A673 (cell line): Measurements from ENCODE around the gene LIMS2. TPM values are rescaled to one million over a fixed set of nuclear protein-coding genes. Genes with fewer than 3 reads are reported as not detected.

ENCODE experiments used
- BruUV-seq: library from RNA; stranded (reverse); fragments of 400-500 nt; replicated peaks from 2 replicates; lab custom pipeline; 2021; lab: Mats Ljungman, UMichigan
- CTCF ChIA-PET: fragments of 300-600 bp; sonication (Branson Sonifier 250); formaldehyde crosslinking; loops from one replicate; lab custom pipeline; 2022; ENCODE audit warnings: antibody characterized with exemption; lab: Charles Lee
- POLR2A ChIA-PET: fragments of 300-600 bp; sonication (Branson Sonifier 250); formaldehyde crosslinking; loops from one replicate; lab custom pipeline; 2022; ENCODE audit warnings: antibody characterized with exemption; ENCODE audit not compliant: low non-redundant PET; lab: Charles Lee
- DNase-seq: peaks from one replicate; pipeline ENCODE4 v3.0.0-alpha.2; 2015; ENCODE audit warnings: low spot score
- H3K27ac ChIP-seq: fragments of 200-600 bp; sonication (generic); 2 replicates; pipeline ENCODE4 v1.5.1; 2016; ENCODE audit warnings: mixed run types, low read depth, mild to moderate bottlenecking, mixed read lengths, antibody characterized with exemption, low read length; ENCODE audit not compliant: poor library complexity, severe bottlenecking
- H3K27me3 ChIP-seq: fragments of 200-600 bp; sonication (generic); replicated peaks from 2 replicates; pipeline ENCODE4 v1.6.1; 2017; ENCODE audit warnings: mixed run types, low read depth, mild to moderate bottlenecking, mixed read lengths, antibody characterized with exemption, low read length; ENCODE audit not compliant: insufficient read depth, poor library complexity
- H3K36me3 ChIP-seq: fragments of 200-600 bp; sonication (generic); 2 replicates; pipeline ENCODE4 v1.6.1; 2016; ENCODE audit warnings: mixed run types, mild to moderate bottlenecking, mixed read lengths, antibody characterized with exemption, low read length; ENCODE audit not compliant: insufficient read depth, poor library complexity, severe bottlenecking
- H3K4me1 ChIP-seq: fragments of 200-600 bp; sonication (generic); 2 replicates; pipeline ENCODE4 v1.6.1; 2017; ENCODE audit warnings: mixed run types, mild to moderate bottlenecking, mixed read lengths, antibody characterized with exemption, low read length; ENCODE audit not compliant: insufficient read depth, poor library complexity, severe bottlenecking
- H3K4me3 ChIP-seq: fragments of 200-600 bp; sonication (generic); 2 replicates; pipeline ENCODE4 v1.5.1; 2016; ENCODE audit warnings: low read depth, mixed run types, mild to moderate bottlenecking, mixed read lengths, low read length; ENCODE audit not compliant: poor library complexity, severe bottlenecking
- H3K9me3 ChIP-seq: fragments of 200-600 bp; sonication (generic); 2 replicates; pipeline ENCODE4 v1.6.1; 2016; ENCODE audit warnings: mixed run types, low read depth, mild to moderate bottlenecking, mixed read lengths, antibody characterized with exemption, low read length; ENCODE audit not compliant: poor library complexity, severe bottlenecking
- EZH2 ChIP-seq: fragments of 200-600 bp; sonication (generic); IDR thresholded peaks from 2 replicates; pipeline ENCODE4 v1.6.1; 2017; ENCODE audit warnings: borderline replicate concordance, low read depth, mild to moderate bottlenecking, mixed read lengths, antibody characterized with exemption, low read length; ENCODE audit not compliant: poor library complexity, severe bottlenecking
- intact Hi-C: fragments of 100-400 bp; cut with micrococcal nuclease; formaldehyde crosslinking; loops from one replicate; pipeline ENCODE4 v1.10.0; 2022; ENCODE audit not compliant: unreplicated experiment
- total RNA-seq: library from RNA; stranded (reverse); gene quantifications from 2 replicates; pipeline ENCODE4 v1.2.3, GENCODE V29; 2021
- TF ChIP-seq, protein P1 (sequence below): fragments of 300-800, 200-600 bp; sonication (generic); conservative IDR thresholded peaks from 2 replicates; pipeline ENCODE4 v1.5.1; 2017; ENCODE audit warnings: low read depth, mild to moderate bottlenecking, antibody characterized with exemption, low read length, moderate library complexity, mixed read lengths

The LIMS2 gene
- total RNA-seq, 1 experiment from 2014 or later = 1.2 TPM

DNA sequence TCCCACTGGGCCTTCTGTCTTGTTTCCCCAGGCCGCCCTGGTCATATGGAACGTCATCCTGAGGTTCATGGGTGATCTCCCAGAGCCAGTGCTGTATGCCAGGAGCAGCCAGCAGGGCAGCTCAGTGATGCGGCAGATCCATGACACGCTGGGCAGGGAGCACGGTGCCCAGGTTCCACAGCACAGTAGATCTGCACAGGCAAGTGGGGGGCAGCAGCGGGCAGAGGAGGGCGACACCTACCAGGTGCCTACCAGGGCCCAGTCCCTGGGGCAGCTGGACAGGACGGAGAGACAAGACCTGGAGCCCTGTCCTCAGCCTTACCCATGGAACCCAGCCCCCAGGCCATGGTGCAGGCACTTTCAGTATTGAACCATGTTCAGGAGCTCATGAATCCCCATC is 65.5 kb downstream of the LIMS2 start:
- intact Hi-C loops = no loop called here
- ChIA-PET POLR2A (no interaction called here), CTCF (no interaction called here)
- no peak overlapping the region for H3K27ac ChIP-seq
- BruUV-seq = no TSS peak
- no peak for DNase-seq
- H3K36me3 ChIP-seq = no peaks in the 10 kb centered on the region
- H3K9me3 ChIP-seq = peaks cover 7% of the 10 kb centered on the region
- no peak overlapping the region for H3K4me3 ChIP-seq
- no peaks in the 10 kb centered on the region for H3K4me1 ChIP-seq
- TF ChIP-seq, protein P1, sequence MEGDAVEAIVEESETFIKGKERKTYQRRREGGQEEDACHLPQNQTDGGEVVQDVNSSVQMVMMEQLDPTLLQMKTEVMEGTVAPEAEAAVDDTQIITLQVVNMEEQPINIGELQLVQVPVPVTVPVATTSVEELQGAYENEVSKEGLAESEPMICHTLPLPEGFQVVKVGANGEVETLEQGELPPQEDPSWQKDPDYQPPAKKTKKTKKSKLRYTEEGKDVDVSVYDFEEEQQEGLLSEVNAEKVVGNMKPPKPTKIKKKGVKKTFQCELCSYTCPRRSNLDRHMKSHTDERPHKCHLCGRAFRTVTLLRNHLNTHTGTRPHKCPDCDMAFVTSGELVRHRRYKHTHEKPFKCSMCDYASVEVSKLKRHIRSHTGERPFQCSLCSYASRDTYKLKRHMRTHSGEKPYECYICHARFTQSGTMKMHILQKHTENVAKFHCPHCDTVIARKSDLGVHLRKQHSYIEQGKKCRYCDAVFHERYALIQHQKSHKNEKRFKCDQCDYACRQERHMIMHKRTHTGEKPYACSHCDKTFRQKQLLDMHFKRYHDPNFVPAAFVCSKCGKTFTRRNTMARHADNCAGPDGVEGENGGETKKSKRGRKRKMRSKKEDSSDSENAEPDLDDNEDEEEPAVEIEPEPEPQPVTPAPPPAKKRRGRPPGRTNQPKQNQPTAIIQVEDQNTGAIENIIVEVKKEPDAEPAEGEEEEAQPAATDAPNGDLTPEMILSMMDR = no peak
- no peak for TF ChIP-seq EZH2
- H3K27me3 ChIP-seq = no peaks in the 10 kb centered on the region

DNA sequence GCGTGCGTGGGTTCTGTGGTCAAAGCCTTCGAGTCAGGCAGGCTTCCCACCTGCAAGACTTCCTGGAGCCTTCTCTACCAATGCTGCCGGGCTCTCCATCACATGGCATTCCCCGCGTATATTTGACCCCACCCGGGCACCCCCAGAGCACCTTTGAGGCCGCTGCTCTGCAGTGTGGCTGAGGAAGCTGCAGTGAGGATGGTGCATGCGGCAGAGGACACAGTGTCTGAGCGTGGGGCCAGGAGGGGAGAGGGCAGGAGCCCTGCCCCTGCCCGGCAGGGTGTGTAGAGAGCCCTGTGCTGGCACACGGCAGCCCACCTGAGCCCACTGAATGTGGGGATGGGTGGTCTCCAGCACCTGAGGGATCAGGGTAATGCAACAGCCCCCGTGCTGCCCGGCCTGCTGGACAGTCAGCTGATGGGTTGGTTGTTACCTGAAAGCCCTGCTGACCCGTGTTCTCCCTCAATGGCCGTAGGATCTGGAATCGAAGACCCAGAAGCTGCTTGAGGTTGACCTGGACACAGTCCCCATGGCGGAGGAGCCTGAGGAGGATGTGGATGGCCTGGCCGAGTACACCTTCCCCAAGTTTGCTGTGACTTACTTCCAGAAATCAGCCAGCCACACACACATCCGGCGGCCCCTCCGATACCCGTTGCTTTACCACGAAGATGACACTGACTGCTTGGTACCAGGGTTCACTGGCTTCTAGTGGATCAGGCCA is 66.1 kb downstream of the LIMS2 start:
- CTCF ChIA-PET = no interaction called here
- H3K4me1 ChIP-seq = no peaks in the 10 kb centered on the region
- H3K27me3 ChIP-seq = no peaks in the 10 kb centered on the region
- BruUV-seq = no TSS peak
- TF ChIP-seq, protein P1 = no peak
- TF ChIP-seq EZH2 = no peak
- no peak overlapping the region for H3K27ac ChIP-seq
- intact Hi-C loops = no loop called here
- DNase-seq = no peak
- no peaks in the 10 kb centered on the region for H3K36me3 ChIP-seq
- peaks cover 7% of the 10 kb centered on the region for H3K9me3 ChIP-seq
- POLR2A ChIA-PET = no interaction called here
- H3K4me3 ChIP-seq = no peak overlapping the region

DNA sequence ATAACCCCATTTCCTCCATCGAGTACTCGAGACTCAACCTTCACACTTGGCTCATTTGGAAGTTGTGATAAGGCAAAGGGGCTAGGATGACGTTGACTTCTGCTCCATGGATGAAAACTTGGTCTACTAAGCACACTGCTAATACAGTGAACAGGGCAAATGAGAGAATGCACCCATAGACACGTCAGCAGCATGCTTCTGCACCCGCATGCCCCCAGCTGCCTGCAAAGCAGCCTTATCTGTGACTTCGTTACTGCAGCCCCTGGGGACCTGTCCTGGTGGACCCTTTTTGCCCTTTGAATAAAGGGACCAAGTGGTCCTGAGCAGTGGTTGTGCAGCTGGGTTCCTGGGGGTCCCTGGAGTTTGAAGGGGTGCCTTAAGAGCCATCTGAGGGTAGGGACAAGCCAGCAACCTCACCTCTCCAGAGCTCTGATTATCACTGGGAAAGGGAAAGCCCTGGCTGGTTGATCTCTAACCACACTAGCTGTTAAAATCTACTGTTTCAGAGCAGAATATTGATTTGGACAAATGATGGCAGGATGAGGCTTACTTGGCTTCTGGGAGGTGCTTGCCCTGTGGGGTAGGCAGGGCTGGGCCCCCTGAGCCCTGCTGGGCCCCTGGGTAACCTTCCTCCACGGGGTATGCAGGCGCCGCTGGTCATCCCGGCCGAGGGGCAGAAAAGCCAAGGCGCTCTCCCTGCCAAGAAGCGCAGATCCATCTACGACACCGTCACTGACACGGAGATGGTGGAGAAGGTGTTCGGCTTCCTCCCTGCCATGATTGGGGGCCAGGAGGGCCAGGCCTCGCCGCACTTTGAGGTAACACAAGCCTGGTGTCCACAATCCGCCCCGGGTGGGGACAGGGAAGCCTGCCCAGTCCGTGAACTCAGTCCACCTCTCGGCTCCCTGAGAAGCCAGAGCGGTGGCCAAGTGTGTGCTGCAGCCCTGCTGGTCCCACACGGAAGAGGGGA is 67.0 kb downstream of the LIMS2 start:
- intact Hi-C loops = no loop called here
- no peaks in the 10 kb centered on the region for H3K36me3 ChIP-seq
- ChIA-PET POLR2A (no interaction called here), CTCF (no interaction called here)
- no peak overlapping the region for H3K4me3 ChIP-seq
- no TSS peak for BruUV-seq
- no peaks in the 10 kb centered on the region for H3K4me1 ChIP-seq
- H3K27me3 ChIP-seq = no peaks in the 10 kb centered on the region
- TF ChIP-seq, protein P1 = no peak
- TF ChIP-seq EZH2 = no peak
- no peak overlapping the region for H3K27ac ChIP-seq
- peaks cover 6% of the 10 kb centered on the region for H3K9me3 ChIP-seq
- no peak for DNase-seq
